HG03439 (cell line): Measurements from ENCODE around the gene ATXN7L2.

Experiments
- ATAC-seq: cut with Tn5 transposase; IDR thresholded peaks from one replicate; pipeline ENCODE4 v1.9.1; 2021; ENCODE audit warnings: mild to moderate bottlenecking, moderate library complexity; ENCODE audit not compliant: unreplicated experiment

The ATXN7L2 gene

DNA sequence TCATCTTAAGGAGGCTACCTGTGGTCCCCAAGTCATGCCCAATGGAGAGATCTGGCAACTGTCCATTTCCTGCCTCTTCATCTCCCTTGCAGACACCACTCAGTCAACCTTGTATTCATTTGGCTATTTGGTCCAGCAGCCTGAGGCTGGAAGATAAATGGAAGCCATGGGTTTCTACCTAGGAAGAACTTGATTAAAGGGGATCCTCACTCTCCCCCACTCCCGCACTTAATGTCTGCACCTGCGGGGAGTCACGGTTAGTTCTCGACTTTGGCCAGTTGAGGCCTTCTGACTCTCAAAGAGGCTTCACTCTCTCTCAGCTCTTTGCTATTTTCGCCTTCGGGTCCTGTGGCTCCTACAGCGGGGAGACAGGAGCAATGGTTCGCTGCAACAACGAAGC is 8.4 kb upstream of the ATXN7L2 start:
- ATAC-seq: no peak

DNA sequence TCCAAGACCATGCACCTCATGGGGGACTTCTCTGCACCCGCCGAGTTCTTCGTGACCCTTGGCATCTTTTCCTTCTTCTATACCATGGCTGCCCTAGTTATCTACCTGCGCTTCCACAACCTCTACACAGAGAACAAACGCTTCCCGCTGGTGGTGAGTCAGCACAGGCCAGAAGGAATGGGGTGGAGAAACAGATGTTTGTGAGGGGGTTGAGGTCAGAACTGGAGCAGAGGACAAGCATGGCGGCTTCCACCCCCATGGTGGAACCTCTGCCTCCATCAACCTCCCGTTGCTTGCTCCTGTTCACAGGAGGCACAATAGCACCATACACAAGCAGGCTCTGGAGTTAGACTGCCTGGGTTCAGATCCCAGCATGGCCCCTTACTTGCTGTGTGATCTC is 6.9 kb upstream of the ATXN7L2 start:
- ATAC-seq: no peak

DNA sequence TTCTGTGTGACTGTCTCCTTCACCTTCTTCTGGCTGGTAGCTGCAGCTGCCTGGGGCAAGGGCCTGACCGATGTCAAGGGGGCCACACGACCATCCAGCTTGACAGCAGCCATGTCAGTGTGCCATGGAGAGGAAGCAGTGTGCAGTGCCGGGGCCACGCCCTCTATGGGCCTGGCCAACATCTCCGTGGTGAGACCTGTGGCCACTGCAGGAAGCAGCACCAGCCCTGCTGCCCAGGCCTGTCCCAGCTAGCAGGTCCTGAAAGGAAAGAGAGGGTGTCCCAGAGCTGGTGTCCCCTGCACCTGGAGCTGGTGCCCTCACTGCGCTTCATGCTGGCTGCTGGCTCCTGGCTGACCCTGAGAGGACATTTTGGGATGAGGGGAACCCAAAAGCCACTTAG is 5.9 kb upstream of the ATXN7L2 start:
- no peak for ATAC-seq

DNA sequence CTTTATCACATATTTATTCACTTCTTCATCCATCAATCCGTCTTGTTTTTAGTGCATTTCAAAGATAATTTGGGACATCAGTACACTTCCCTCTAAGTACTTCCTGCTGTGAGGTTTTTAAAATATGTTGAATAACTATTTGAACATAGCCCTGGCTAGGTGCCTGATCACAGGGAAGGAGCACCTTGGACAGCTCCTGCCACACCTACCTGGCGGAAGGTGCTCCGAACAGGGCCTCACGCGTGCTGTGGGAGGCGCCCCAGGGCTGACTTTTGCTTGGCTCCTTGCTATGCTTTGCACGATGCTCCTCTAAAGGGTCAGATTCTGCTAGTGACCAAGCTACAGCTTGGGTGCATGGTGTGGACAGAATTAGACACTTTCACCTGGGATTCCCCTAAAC is 4.9 kb upstream of the ATXN7L2 start:
- no peak for ATAC-seq

DNA sequence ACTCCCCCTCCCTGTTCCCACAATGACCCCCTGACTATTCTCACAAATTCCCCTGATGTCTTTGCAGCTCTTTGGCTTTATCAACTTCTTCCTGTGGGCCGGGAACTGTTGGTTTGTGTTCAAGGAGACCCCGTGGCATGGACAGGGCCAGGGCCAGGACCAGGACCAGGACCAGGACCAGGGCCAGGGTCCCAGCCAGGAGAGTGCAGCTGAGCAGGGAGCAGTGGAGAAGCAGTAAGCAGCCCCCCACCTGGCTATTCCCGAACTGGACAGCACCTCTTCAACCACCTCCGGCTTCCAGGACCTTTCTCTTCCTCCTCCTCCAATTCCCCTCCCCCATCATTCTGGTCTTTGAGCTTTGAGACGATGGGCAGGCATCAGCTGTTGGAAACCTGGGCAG is 4.4 kb upstream of the ATXN7L2 start:
- ATAC-seq: no peak

DNA sequence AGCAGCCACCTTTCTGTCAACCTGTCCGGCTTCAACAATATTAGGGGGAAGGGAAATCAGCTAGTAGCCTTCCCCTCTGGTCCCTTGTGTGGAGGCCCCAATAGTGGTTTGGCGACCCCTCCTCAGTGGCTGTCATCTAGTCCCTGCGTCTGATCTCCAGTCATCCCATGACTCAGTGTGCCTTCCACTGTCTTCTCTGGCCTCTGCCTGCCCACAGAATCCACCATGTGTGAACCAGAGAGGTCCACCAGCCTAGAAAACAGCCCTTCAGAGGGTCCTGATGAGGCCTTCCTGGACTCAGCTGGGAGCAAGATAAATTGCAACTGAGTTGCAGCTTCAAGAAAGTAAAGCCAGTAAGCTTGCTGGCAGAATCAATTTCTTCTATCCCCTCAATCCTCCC is 3.8 kb upstream of the ATXN7L2 start:
- no peak for ATAC-seq

DNA sequence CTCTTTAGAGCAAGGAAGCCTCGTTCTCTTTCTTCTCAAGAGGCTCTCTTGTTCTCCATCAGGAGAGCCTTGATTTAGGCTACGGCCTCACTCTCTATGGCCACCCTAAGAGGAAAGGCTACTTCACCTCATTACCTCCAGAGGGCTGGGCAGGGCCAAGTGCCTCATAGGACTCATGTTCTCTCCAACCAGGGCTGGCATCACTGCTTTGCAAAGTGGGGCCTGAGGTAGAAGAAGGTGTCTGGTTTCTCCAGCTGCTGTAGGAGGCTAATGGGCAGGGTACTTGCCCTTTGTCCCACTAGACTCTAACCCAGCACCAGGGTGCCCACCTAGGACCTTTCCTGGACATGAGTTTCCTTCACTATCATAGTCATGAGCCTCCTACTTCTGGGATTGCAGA is 2.1 kb upstream of the ATXN7L2 start:
- no peak for ATAC-seq

DNA sequence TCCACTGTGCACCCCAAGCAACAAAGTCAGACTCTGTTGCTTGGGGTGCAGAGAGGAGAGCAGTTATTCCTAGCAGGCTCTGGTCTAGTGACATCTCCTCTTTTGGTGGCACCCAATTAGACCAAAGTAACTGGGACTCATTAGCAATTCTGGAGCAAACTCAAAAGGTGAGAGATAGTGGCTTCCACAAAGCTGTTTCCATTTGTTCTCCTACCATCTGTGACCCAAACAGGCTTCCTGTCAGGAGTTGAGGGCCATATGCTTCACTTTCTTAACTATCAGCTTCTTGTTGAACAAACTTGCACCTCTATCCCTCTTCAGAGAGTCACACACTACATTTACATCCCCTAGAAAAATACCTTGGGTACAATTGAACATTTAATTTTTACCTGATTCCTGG is 1.5 kb upstream of the ATXN7L2 start:
- no peak for ATAC-seq

DNA sequence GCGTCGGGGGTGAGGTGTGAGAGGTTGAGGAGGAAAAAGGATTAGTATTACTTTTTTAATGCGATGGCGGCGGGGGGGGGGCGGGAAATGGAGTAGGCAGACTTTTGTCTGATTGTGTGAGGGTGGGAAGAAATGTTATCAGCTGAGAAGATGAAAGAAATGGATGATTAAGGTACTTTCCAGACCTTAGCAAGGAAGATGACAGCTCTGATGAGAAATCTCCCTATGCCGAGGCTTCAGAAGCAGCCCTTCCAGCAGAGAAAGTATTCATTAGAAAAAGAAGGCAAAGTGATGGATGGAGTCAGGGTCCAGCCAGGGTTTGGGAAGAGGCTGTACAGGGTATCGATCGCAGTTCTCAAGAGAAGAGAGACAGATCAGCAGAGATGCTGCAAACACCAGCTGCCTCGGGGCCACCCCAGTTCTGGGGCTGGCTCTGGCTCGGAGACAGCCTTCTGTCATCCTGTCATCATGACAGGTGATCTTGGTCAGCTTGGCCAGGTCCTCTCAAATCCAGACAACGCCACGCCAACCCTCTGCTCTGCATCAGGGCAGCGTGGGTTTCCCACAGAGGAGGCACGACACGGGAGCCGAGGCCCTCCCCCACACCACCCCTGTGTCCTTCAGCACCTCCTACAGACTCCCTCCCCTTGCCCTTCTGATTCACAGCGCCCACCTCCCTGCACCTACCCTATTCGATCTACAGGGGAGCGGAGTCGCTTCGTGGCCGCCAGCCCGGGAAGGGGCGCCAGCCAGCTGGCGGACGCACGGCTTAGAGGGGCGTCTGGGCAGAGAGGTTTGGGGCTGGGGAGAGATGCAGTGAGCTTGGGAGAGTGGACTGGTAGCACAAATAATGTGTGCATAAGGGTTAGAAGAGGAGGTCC is 674 bp upstream of the ATXN7L2 start:
- ATAC-seq: peak; percentile 22

DNA sequence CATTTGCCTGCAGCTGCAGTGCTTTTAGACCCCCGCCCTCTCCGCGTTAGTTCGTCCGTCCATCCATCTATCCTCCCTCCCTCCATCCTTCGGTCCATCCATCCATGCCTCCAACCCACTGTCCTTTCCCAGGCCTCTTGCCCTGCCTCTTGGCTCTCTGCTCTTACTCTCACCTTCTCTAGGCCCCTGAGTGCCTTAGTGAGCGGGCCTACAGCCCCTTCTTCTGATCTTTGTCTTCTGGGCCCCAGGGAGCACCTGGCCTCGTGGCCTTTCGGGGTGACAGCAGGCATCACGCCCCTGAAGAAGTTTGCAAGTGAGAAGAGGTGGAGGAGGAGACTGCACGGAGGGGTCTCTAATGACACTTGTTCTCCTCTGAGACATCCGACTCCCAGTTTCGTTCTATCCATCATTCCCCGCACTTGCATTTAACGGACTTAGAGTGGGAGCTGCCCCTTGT is 842 bp downstream of the ATXN7L2 start:
- ATAC-seq: no peak

DNA sequence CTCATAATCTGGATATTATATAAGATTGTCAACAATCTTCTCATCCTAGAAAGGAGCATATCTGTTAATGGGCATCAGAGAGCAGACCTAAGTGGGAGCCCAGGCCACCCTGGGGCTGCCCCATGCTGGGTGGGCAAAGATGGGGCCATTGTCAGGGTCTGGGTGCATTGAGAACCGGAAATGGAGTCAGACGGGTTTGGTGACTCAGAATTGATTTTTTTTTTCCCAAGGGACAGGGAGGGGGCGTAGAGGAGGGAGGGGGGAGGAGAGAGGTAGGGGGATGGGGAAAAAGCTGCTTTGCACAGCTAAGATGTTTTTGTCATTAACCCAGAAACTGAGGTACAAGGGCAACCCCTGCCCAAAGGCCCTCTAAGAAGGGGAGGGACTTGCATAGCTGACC is 1.3 kb downstream of the ATXN7L2 start:
- ATAC-seq: no peak

DNA sequence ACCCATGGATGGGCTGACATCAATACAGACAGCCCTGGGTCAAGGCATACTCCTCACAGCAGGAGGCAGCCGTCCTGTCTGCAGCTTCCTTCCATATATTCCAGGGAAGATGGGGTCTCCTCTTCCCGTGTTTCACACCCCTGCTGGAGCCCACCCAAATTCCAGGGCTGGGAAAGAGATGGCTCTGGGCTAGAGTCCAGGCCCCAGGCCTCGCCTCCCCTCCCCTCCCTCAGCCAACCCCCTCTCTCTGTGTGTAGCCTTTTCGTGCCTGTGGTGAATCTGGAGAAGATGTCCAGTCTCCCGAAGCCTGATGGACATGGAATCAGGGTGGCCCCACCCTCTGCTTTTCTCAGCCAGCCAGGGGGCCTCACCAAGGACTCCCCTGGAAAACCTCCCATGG is 3.6 kb downstream of the ATXN7L2 start:
- no peak for ATAC-seq

DNA sequence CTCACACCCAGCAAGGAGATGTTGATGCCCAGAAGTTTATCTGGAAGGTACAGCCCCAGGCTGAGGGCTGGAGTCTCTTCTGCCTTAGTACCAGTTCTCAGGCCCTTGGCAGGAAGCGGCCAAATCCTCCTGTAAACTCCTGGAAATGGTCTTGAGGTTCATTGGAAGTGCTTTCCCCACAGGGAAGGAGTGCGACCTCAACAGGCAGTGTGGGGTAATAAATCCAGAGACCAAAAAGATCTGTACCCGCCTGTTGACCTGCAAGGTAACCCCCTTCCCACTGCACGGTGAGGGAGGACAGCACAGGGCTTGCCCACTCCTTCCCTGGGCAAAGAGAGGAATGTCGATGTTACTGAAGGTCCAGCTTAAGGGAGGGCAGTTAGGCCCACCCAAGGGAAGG is 4.5 kb downstream of the ATXN7L2 start:
- ATAC-seq: no peak

DNA sequence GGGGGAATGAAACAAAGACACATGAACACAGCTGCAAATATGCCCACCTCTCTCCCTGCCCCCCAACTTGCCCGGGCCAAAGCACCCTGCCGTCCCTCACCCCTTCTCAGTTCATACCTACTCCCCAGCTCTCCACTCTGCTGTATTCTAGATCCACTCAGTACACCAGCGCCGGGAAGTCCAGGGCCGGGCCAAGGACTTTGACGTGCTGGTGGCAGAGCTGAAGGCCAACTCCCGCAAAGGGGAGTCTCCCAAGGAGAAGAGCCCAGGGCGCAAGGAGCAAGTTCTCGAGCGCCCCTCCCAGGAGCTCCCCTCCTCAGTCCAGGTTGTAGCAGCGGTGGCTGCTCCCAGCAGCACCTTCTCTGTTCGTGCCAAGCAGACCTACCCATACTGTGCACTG is 5.0 kb downstream of the ATXN7L2 start:
- no peak for ATAC-seq

DNA sequence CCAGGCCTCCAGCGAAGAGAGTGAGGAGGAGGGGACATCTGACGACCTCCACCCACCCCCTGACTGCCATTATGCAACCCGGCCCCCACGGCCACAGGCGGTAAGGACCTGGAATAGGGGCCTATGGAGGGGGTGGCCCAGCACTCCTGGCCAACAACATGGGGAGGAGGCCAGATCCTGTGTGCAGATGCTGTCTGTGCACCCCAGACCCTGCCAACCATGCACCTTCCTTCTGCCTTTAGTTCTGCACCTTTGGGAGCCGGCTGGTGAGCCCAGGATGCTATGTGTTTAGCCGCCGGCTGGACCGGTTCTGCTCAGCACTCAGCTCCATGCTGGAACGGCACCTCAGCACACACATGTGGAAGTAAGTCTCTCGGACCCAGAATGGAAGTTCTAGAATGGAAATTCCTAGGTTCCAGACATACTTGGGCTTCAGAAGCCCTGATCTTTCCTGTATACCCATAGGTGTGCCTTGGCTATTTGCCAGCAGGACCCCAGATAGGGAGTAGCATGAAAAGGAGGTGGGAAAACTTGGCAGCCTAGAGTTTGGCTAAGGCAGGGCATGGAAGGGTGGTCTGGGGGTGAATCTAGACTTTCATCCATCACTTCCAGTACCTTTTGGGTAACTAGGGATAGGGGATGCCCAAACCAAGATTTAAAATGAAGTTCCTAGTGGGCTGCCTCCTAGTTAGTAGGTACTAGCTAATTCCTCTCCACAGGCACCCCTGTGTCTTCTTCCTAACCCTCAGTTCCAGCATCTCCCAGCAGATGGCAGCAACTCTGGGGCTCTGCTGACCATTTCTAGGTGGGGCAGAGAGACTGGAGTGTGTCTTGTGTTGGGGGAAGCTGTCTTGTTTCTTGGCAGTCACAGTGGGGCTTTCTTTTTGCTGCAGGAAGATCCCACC is 6.6 kb downstream of the ATXN7L2 start:
- no peak for ATAC-seq

DNA sequence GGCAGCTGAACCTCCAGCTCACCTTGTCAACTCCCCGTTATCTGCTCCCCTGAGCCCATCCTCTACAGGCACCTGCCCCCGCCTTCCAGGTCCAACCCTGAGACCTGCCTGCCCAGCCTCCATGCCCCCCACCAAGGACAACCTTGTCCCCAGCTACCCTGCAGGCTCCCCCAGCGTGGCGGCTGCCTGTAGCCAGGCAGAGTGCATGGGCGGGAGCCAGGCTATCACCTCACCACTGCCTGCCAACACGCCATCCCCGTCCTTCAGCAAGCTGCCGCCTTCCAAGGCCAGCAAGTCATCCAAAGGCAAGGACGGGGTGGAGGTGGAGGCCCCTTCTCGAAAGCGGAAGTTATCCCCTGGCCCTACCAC is 7.2 kb downstream of the ATXN7L2 start:
- ATAC-seq: no peak

DNA sequence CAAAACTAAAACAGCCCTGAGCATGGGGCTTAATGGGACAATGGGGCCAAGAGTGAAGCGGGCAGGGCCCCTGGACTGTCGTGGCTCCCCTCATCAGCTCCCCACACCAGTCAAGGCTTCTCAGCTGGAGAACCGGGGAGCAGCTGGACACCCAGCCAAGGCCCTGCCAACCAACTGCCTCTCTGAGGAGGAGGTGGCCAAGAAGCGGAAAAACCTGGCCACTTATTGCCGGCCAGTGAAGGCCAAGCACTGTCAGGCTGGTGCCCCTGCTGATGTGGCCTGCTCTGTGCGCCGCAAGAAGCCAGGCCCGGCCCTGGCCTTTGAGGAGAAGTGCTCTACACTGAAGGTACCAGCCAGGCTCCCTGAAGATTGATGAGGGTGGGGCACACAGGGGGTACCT is 7.7 kb downstream of the ATXN7L2 start:
- no peak for ATAC-seq

DNA sequence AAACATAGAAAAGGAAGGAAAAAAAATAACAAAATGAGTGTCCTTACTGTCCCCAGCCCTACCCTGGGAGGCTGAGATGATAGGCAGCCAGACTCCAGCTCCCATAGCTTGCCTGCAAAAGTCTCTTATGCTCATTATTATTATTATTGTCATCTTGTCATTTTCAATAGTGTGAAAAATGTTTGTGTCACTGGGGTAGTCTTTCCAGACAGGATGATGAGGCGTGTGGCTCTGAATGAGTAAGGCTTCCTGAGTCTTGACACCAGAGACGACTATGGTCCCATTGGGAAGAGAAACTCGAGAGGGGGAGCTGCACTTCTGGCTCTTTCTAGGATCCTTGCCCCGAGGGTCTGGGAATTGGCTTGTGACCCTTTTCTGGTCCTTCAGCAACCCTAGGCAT is 9.1 kb downstream of the ATXN7L2 start:
- no peak for ATAC-seq

DNA sequence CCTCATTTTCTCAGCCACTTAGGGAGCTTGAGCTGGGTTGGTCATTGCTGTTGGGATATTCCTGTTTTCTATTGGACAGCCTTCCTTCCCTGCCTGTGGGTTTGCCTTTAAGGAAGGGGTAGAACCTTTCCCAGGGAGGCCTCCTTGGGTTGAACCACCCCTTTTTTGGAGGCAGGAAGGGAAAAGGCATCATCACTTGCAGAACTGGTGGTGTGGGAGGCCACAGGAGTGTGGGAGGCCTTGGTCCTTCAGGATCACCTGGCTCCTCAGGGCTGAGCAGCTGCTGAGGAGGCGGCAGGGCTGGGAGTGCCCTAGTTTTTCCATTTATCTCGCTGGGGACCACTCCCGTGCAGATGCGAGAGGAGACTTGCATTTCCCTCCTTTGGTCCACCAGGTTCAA is 9.5 kb downstream of the ATXN7L2 start:
- ATAC-seq: no peak

DNA sequence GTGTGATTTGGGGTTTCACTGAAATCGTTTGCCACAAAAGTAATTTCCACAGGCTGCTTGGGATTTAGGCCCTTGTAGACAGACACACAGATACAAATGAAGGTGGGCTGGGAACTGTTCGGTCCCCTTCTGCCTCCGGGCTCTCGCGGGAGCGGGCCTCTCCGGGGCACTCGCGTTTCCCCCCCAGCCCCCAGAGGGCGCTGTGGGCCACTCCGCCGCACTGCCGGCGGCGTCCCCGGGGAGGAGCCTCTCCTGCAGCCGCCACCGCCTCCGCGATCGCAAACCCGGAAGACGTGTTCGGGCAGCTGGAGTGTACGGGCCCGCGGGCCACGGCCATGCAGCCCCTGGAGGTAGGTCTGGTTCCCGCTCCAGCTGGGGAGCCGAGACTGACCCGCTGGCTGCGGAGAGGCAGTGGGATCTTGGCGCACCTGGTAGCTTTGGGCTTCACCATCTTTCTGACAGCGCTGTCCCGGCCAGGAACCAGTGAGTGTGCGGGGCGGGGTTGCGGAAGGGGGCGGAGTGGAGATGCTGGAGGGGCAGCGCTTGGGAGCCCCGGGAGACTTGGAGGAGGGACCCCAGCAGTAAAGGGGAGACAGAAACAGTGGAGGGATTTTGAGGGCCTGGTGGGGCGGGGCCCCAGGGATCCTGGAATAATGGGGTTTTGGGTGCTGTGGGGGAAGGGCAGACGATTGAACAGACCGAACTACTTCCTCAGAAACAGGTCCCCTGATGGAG is 10.3 kb downstream of the ATXN7L2 start, which contains the start of gene CYB561D1:
CYB561D1 (plus strand) TSS at position 290 of the 735 bp plus-strand sequence; CDS start at position 336, 46 bp downstream.
- peak; percentile 86 for ATAC-seq

DNA sequence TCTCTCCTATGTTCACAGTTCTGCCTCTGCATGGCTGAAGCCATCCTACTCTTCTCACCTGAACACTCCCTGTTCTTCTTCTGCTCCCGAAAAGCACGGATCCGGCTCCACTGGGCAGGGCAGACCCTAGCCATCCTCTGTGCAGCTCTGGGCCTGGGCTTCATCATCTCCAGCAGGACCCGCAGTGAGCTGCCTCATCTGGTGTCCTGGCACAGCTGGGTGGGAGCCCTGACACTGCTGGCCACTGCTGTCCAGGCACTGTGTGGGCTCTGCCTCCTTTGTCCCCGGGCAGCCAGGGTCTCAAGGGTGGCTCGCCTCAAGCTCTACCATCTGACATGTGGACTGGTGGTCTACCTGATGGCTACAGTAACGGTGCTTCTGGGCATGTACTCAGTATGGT is 12.0 kb downstream of the ATXN7L2 start:
- no peak for ATAC-seq
